Hematopoietic multipotent progenitor cell treated with erythropoietin and hydrocortisone succinate and interleukin-3 and kit ligand, for 8 days (in vitro differentiated cells): Measurements from ENCODE around the gene FAM107B.

ENCODE experiments used
- DNase-seq: peaks from one replicate; pipeline ENCODE4 v3.0.0-alpha.2; 2015

Gene FAM107B

GRCh38 chr10:14549496-14549895, 225.2 kb downstream of the FAM107B start:
- no peak for DNase-seq

GRCh38 chr10:14548970-14549369, 225.7 kb downstream of the FAM107B start:
- DNase-seq: no peak

GRCh38 chr10:14548474-14548873, 226.2 kb downstream of the FAM107B start:
- no peak for DNase-seq

- DNase-seq: no peak
Observed at GRCh38 chr10:14547816-14548215, 226.9 kb downstream of the FAM107B start.

- no peak for DNase-seq
Observed at GRCh38 chr10:14545827-14546226, 228.9 kb downstream of the FAM107B start.

- no peak for DNase-seq
Observed at GRCh38 chr10:14543904-14544210, 230.8 kb downstream of the FAM107B start.

GRCh38 chr10:14543046-14543903, 231.4 kb downstream of the FAM107B start:
- DNase-seq: peak; percentile 27

GRCh38 chr10:14541379-14541778, 233.3 kb downstream of the FAM107B start:
- no peak for DNase-seq

- no peak for DNase-seq
Observed at GRCh38 chr10:14540611-14541010, 234.1 kb downstream of the FAM107B start.

- no peak for DNase-seq
Observed at GRCh38 chr10:14540062-14540461, 234.6 kb downstream of the FAM107B start.

- DNase-seq: no peak
Observed at GRCh38 chr10:14539176-14539575, 235.5 kb downstream of the FAM107B start.

- peak; percentile 56 for DNase-seq
Observed at GRCh38 chr10:14536241-14537213, 238.2 kb downstream of the FAM107B start.

- no peak for DNase-seq
Observed at GRCh38 chr10:14535457-14536130, 239.1 kb downstream of the FAM107B start.

GRCh38 chr10:14534152-14534551, 240.5 kb downstream of the FAM107B start:
- no peak for DNase-seq

- DNase-seq: no peak
Observed at GRCh38 chr10:14533295-14533694, 241.4 kb downstream of the FAM107B start.

- DNase-seq: no peak
Observed at GRCh38 chr10:14532473-14533251, 242.0 kb downstream of the FAM107B start.

GRCh38 chr10:14531974-14532373, 242.7 kb downstream of the FAM107B start:
- DNase-seq: no peak

GRCh38 chr10:14530465-14530864, 244.2 kb downstream of the FAM107B start:
- DNase-seq: no peak

GRCh38 chr10:14529351-14529750, 245.3 kb downstream of the FAM107B start:
- DNase-seq: no peak

GRCh38 chr10:14528450-14528849, 246.2 kb downstream of the FAM107B start:
- DNase-seq: no peak

GRCh38 chr10:14527915-14528314, 246.8 kb downstream of the FAM107B start:
- DNase-seq: no peak

GRCh38 chr10:14527134-14527844, 247.4 kb downstream of the FAM107B start:
- DNase-seq: no peak
